ENCODE results near the gene MUS81.

DNA sequence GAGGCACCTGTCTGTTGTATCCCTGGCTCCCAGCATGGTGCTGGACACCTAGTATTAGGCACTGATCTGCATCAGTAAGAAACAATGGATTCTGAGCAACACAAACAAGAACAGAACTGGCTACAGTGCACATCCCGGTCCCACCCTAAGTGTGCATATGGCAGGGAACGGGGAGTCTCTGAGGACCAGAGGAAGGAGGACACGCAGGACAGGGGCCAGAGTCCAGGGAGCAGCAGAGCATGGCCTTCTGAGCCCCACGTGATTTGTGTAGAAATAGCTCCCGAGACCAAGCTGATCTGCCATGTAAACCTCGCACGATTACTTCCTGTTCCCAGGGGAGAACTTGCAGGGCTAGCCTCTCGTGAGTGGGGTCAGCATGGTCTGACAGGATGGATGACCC is 39.1 kb upstream of the MUS81 start:
- TF ChIP-seq TARDBP (IDR thresholded peaks at IDR 0.05): no peak
- TF ChIP-seq ELF4 (IDR thresholded peaks at IDR 0.05): no peak
- TF ChIP-seq HDGF (IDR thresholded peaks at IDR 0.05; ENCODE audit: borderline replicate concordance): no peak
- no peak for TF ChIP-seq ARNT (IDR thresholded peaks at IDR 0.05)
- no peak for TF ChIP-seq CTBP1 (IDR thresholded peaks at IDR 0.05; ENCODE audit: borderline replicate concordance)
- no peak for TF ChIP-seq FOXK2 (IDR thresholded peaks at IDR 0.05)
- TF ChIP-seq LEF1 (IDR thresholded peaks at IDR 0.05; ENCODE audit: borderline replicate concordance): no peak
- no peak for TF ChIP-seq NFRKB (IDR thresholded peaks at IDR 0.05)
- TF ChIP-seq, protein P1, sequence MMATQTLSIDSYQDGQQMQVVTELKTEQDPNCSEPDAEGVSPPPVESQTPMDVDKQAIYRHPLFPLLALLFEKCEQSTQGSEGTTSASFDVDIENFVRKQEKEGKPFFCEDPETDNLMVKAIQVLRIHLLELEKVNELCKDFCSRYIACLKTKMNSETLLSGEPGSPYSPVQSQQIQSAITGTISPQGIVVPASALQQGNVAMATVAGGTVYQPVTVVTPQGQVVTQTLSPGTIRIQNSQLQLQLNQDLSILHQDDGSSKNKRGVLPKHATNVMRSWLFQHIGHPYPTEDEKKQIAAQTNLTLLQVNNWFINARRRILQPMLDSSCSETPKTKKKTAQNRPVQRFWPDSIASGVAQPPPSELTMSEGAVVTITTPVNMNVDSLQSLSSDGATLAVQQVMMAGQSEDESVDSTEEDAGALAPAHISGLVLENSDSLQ (IDR thresholded peaks at IDR 0.05): no peak

Measured in HEK293T (cell line).